Subcutaneous abdominal adipose tissue (tissue), 5 donors: ENCODE results near the gene S1PR1.

ENCODE experiments used
- H3K27ac ChIP-seq: one replicate; pipeline ENCODE4 v1.7.0; 2013; ENCODE audit warnings: low read depth, mild to moderate bottlenecking, inconsistent platforms, low read length, moderate library complexity
- H3K27me3 ChIP-seq, 5 donors: one replicate each; pipeline ENCODE4 v1.7.0; 2013; ENCODE audit warnings: low read length in 5 of 5, inconsistent platforms in 1 of 5; ENCODE audit not compliant: control insufficient read depth in 5 of 5, insufficient read depth in 4 of 5
- H3K36me3 ChIP-seq, 5 donors: one replicate each; pipeline ENCODE4 v1.7.0; 2013; ENCODE audit warnings: low read length in 5 of 5; ENCODE audit not compliant: control insufficient read depth in 5 of 5, insufficient read depth in 5 of 5
- H3K4me1 ChIP-seq, 5 donors: one replicate each; pipeline ENCODE4 v1.7.0; 2013; ENCODE audit warnings: low read length in 5 of 5, mild to moderate bottlenecking in 3 of 5, moderate library complexity in 1 of 5; ENCODE audit not compliant: control insufficient read depth in 5 of 5, insufficient read depth in 5 of 5
- H3K4me3 ChIP-seq, 5 donors: one replicate each; pipeline ENCODE4 v1.7.0; 2013; ENCODE audit warnings: low read length in 5 of 5, low read depth in 1 of 5
- H3K9ac ChIP-seq, 5 donors: one replicate each; pipeline ENCODE4 v1.7.0; 2013; ENCODE audit warnings: low read length in 5 of 5, mild to moderate bottlenecking in 4 of 5, moderate library complexity in 3 of 5
- H3K9me3 ChIP-seq, 5 donors: one replicate each; pipeline ENCODE4 v1.7.0; 2013; ENCODE audit warnings: low read length in 5 of 5; ENCODE audit not compliant: control insufficient read depth in 5 of 5
- donor health status: healthy.
- donor health status: healthy.
- donor health status: healthy.
- donor health status: healthy.
- donor health status: healthy.

The S1PR1 gene

DNA sequence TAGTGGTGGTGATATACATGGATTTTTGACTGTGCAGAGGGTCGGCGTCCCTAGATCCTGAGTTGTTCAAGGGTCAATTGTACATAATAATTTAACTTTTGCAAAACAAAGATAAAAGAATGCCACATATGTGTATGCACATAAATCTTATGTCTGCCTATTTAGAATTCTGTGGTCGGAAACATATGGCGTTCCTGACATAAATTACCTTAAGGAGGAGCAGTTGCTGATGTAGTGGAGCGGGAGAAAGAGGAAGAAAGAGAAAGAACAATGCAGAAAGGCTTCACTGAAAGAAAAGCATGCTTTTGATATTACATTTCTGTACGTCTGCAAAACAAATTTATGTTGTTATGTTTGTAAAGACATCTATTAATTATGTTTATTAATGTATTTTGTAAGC, 40.0 kb downstream of the S1PR1 start:
- H3K9ac ChIP-seq, result no peak overlapping the region
- H3K27me3 ChIP-seq, result peaks cover 0 to 4% (median 0%) of the 10 kb centered on the region in 5 donors
- H3K36me3 ChIP-seq, result no peaks in the 10 kb centered on the region
- H3K4me1 ChIP-seq, result peaks cover 0 to 10% (median 0%) of the 10 kb centered on the region in 5 donors
- no peak overlapping the region for H3K4me3 ChIP-seq
- H3K27ac ChIP-seq, result no peak overlapping the region
- H3K9me3 ChIP-seq, result no peaks in the 10 kb centered on the region

- Histone ChIP-seq H3K4me3 (no peak overlapping the region), H3K4me1 (peaks cover 0 to 13% (median 0%) of the 10 kb centered on the region in 5 donors), H3K27ac (no peak overlapping the region), H3K36me3 (no peaks in the 10 kb centered on the region), H3K9ac (no peak overlapping the region), H3K9me3 (no peaks in the 10 kb centered on the region), H3K27me3 (peaks cover 0 to 4% (median 0%) of the 10 kb centered on the region in 5 donors)
These were observed 41.4 kb downstream of the S1PR1 start for GRCh38 chr1:101278238-101278637.

DNA sequence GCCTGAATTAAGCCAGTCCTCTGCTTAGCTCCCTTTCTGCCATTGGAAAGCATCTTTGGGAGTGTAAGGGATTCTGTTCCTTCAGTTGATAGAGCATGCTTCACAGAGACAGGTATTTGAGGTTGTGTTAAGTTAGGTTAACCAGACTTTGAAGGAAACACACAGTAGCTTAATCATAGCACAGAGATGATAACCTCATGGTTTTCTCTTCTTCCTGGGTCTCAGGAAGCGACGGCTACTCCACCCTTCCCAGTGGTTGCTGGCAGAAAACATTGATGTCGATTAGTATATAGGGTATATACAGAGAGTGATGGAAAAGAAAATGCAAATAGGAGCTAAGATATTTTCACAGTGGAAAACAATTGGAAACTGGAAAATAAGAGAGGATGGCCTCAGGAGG, 42.0 kb downstream of the S1PR1 start:
- Histone ChIP-seq H3K36me3 (no peaks in the 10 kb centered on the region), H3K9ac (no peak overlapping the region), H3K27me3 (peaks cover 0 to 4% (median 0%) of the 10 kb centered on the region in 5 donors), H3K27ac (no peak overlapping the region), H3K4me1 (peaks cover 0 to 13% (median 0%) of the 10 kb centered on the region in 5 donors), H3K4me3 (no peak overlapping the region), H3K9me3 (no peaks in the 10 kb centered on the region)

- Histone ChIP-seq H3K4me3 (no peak overlapping the region), H3K9me3 (no peaks in the 10 kb centered on the region), H3K27ac (no peak overlapping the region), H3K4me1 (peaks cover 0 to 13% (median 0%) of the 10 kb centered on the region in 5 donors), H3K27me3 (peaks cover 0 to 4% (median 0%) of the 10 kb centered on the region in 5 donors), H3K36me3 (no peaks in the 10 kb centered on the region), H3K9ac (no peak overlapping the region)
These were observed 43.3 kb downstream of the S1PR1 start for GRCh38 chr1:101280049-101280592.

- no peak overlapping the region for H3K27ac ChIP-seq
These were observed 44.3 kb downstream of the S1PR1 start for GRCh38 chr1:101280942-101281654.

DNA sequence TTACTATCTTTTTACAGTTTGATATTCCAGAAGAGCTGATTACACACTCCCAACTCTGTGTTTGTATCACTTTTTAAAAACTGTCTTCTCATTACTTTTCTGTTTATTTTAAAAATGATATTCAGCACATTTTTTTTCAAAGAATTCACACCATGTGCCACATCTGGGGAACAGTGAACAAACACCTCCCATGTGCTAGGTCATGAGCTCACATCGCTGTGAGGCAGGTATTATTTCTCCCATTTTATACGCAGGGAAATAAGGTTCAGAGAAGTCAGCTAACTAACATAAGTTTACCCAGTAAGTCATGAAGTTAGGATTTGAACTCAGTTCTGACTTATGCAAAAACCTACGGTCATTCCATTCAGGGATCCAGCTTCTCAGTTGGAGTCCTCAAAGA, 44.9 kb downstream of the S1PR1 start:
- no peak overlapping the region for H3K9ac ChIP-seq
- H3K4me3 ChIP-seq, result no peak overlapping the region
- no peak overlapping the region for H3K27ac ChIP-seq

More at GRCh38 chr1:101280942-101281654, 44.3 kb downstream of the S1PR1 start:
- H3K27me3 ChIP-seq, result peaks cover 0 to 4% (median 0%) of the 10 kb centered on the region in 5 donors
- H3K36me3 ChIP-seq, result no peaks in the 10 kb centered on the region
- H3K9me3 ChIP-seq, result no peaks in the 10 kb centered on the region
- H3K4me3 ChIP-seq, result no peak overlapping the region
- H3K4me1 ChIP-seq, result peaks cover 0 to 13% (median 0%) of the 10 kb centered on the region in 5 donors
- H3K9ac ChIP-seq, result no peak overlapping the region

DNA sequence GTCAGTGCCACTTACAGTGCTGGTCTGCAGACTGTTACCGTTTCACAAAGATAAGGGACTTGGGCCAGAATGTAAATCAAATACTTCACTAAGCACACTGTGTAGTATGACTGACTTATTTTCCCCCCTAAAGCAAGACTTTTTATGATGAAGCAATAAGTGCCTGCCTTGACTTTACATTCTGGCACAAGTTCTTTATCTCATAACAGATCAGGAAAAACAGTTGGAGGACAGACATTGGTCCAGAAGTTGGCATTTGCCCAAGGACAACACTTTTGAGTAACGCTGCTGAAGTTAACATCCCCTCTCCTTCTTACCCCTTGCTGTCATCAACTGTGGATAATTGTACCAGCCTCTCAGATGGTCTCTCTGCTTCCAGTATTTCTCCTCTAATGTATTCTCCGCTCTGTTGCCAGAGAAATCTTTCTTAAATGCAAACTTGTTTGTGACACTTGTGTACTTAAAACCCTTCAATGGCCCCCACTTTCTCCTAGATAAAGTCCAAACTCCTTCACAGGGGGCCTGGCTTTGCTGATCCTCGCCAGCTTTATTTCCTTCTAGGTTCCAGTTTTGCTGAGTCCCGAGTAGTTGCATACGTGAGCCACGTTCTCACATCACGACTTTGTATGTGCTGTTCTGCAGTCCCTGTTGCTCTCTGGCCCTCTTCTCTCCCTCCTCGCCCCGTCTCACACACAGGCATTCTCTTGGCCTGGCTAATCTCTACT, 45.7 kb downstream of the S1PR1 start:
- no peaks in the 10 kb centered on the region for H3K9me3 ChIP-seq
- no peak overlapping the region for H3K4me3 ChIP-seq
- peaks cover 0 to 13% (median 0%) of the 10 kb centered on the region in 5 donors for H3K4me1 ChIP-seq
- no peak overlapping the region for H3K9ac ChIP-seq
- peaks cover 0 to under 1% (median 0%) of the 10 kb centered on the region in 5 donors for H3K27me3 ChIP-seq
- no peak overlapping the region for H3K27ac ChIP-seq
- no peaks in the 10 kb centered on the region for H3K36me3 ChIP-seq

More for the DNA sequence above, 44.9 kb downstream of the S1PR1 start:
- H3K27me3 ChIP-seq, result peaks cover 0 to 4% (median 0%) of the 10 kb centered on the region in 5 donors
- H3K9me3 ChIP-seq, result no peaks in the 10 kb centered on the region
- no peaks in the 10 kb centered on the region for H3K36me3 ChIP-seq
- H3K4me1 ChIP-seq, result peaks cover 0 to 13% (median 0%) of the 10 kb centered on the region in 5 donors

GRCh38 chr1:101283443-101283842, 46.6 kb downstream of the S1PR1 start:
- H3K4me3 ChIP-seq, result no peak overlapping the region
- peaks cover 0 to 15% (median 4%) of the 10 kb centered on the region in 5 donors for H3K4me1 ChIP-seq
- H3K27ac ChIP-seq, result no peak overlapping the region
- H3K27me3 ChIP-seq, result no peaks in the 10 kb centered on the region
- no peaks in the 10 kb centered on the region for H3K9me3 ChIP-seq
- H3K36me3 ChIP-seq, result no peaks in the 10 kb centered on the region
- no peak overlapping the region for H3K9ac ChIP-seq

DNA sequence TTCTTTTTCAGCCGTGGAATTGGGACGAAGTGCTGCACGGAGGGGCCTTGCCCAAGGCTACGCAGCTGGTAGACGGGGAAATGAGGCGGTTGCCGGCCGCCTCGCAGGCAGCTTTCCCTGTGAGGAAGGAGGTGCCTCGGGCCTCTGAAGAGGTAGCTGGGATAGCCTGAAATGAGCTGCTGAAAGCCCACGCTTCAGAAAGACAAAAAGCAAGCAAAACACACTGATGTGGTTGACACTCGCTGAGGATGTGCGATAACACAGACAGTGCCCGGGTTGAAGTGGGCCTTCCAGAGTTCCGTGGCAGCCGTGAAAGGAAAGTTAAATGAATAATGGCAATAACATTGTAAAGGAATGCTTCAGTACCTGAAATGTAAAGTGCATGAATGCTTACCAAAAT, 47.2 kb downstream of the S1PR1 start:
- H3K4me1 ChIP-seq, result peaks cover 0 to 12% (median 4%) of the 10 kb centered on the region in 5 donors

More for the DNA sequence above, 47.2 kb downstream of the S1PR1 start:
- no peaks in the 10 kb centered on the region for H3K36me3 ChIP-seq
- H3K9ac ChIP-seq, result no peak overlapping the region
- no peak overlapping the region for H3K4me3 ChIP-seq
- H3K27ac ChIP-seq, result no peak overlapping the region
- H3K27me3 ChIP-seq, result no peaks in the 10 kb centered on the region
- no peaks in the 10 kb centered on the region for H3K9me3 ChIP-seq
